ENCODE results near the gene NR2F1.

NR2F1 gene

DNA sequence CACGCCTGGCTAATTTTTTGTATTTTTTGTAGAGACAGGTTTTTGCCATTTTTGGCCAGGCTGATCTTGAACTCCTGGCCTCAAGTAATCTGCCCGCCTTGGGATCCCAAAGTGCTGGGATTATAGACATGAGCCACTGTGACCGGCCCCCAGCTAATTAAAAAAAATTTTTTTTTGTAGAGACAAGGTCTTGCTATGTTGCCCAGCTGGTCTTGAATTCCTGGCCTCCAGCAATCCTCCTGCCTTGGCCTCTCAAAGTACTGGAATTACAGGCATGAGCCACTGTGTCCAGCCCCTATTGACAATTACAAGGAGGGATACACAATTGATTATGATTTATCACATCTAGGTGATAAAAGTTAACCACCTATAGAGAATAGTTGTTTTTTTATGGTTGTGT is 59.5 kb downstream of the NR2F1 start:
- no peak for DNase-seq (ENCODE audit: low spot score)
